ENCODE measurements around the gene TNFAIP8L3. TPM values are rescaled to one million over a fixed set of nuclear protein-coding genes. Genes with fewer than 3 reads are reported as not detected.
A peak's percentile ranks its signal among the peaks of the same experiment; 100 is the strongest.
"Not testable (repeated sequence)": the region's sequence is repeated elsewhere in the genome, so short reads cannot be mapped to it uniquely, and the experiment has no call there.

Gene TNFAIP8L3
- total RNA-seq, result 19.1 and 46.6 TPM in 2 replicates

DNA sequence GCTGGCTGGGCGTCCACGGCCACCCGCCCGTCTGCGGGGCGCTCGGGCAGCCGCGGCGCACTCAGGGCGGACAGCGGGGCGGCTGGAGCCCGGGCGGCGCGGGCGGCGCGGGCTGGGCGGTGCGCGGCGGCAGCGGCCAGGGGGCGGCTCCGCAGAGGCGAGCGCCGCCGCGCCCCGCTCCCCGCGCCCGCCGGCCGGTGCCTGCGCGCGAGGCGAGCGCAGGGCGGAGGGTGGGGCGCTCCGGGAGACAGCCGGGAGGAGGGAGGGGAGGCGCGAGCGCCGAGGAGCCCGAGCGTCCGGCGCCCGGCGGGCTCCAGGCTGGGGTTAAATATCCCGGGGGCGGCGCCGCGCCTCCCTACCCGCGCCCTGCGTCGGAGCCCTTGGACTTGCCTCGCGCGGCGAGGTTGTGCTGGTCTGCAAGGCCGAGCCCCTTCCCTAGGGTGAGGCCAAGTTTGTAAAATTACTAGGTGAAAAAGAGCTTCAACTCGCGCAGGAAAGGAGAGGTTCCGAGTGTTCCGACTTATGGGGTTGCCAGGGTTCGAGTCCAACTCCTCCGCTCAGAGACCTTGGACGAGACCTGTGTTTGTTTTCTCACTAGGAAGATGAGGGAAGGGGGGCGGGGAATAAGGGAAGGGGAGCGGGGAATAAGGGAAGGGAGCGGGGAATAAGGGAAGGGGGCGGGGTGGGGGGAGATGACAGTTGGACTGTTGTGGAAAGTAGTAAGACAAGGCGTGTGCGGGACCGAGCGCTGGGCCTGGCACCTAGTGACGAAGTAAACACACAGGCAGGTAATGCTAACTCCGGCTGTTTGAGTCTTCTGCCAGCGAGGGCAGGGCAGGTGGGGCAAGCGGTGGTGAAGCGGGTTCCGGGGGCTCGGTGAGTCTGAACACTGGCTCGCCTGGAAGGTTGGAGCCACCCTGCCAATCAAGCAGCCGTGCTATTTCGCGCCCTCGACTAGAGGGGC, at the start of gene TNFAIP8L3:
TNFAIP8L3 (minus strand) TSS at position 301 of the 964 bp plus-strand sequence. CDS start 311 bp downstream, outside the sequence.
- no peak for DNase-seq (ENCODE audit: extremely low read depth, low read depth, low spot score)

DNA sequence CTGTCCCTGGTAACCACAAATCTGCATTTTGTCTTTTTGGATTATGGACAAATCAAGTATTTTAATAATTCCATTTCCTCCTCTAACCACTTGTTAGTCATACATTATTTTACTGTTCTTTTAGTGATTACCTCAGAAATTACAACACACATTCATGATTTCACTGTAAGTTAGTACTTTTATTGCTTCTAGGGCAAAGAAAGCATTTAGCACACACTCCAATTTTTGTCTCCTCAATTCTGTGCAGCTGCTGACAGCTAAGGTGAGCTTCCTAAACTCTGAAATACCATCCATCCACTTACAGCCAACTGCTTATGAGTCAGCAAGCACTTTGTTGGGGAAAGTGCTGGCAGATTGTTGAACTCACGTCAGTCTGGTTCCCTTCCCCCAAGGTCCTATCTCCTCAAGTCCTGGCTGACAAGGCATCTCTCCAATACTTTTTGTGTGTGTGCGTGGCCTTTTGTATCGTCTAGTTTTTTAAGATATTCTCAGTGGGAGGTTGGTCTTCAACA, 49.4 kb upstream of the TNFAIP8L3 start:
- DNase-seq (ENCODE audit: extremely low read depth, low read depth, low spot score), result no peak

GRCh38 chr15:51140347-51140746, 45.6 kb upstream of the TNFAIP8L3 start:
- not testable (repeated sequence) for DNase-seq (ENCODE audit: extremely low read depth, low read depth, low spot score)

GRCh38 chr15:51139091-51139490, 44.4 kb upstream of the TNFAIP8L3 start:
- DNase-seq (ENCODE audit: extremely low read depth, low read depth, low spot score), result no peak

DNA sequence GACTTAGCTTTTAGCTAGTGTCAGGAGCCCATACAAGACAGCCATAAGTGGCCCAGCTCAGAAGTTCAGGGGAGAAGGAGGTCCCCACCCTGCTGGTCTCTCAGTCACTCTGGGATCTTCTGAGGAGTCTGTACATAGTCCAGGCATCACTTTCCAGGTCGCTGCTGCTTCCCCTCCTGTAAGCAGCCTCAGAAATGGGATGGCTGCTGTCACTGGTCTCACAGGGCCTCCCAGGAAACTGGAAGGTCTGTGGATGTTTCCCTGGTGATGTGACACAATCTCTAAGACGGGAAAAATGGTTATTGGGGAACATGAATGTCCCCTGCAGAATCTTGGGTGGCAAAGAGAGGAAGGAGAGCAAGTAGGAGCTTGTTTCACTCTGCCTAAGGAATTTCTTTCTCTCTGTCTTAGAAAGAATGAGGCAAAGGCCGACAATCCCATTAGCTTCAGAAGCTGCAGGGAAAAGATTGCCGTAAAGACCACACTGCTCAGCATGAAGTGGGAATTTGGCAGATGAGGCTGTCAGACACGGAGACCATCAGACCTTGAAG, 43.2 kb upstream of the TNFAIP8L3 start:
- no peak for DNase-seq (ENCODE audit: extremely low read depth, low read depth, low spot score)

DNA sequence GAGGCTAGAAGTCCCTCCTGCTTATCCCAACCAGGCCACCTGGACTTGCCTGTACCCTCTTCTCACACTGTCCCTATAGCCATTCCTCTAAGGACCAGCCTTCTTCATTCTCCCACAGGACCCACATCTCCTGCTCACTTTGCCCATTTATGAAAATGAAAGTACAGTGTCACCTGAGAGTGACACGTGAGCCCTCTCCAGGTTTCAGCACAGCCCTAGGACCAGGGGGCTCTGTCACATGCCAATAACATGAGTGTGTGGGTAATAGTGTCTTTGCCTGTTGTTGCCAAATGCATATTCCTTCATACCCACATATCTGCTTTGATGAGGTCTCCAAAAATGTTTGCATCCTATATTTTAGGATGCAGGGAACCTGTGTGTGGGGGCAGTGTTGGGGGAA, 42.3 kb upstream of the TNFAIP8L3 start:
- no peak for DNase-seq (ENCODE audit: extremely low read depth, low read depth, low spot score)

DNA sequence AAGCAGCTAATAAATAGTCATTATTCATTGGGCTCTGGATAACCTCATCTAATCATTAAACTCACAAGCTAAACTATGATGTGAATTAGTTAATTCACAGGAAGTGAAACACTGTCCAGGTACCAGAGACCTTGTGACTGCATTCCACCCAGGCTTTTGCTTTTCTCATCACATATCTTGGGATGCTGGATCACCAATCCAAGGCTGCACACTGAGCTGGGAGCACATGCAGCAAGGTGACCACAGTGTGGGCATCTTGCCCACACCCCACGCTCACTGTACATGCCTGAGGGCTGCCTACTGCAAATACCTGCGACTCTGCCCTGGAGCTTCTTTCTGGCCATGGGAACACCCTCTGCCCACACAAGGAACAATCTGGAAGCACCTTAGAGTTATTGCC, 40.6 kb upstream of the TNFAIP8L3 start:
- DNase-seq (ENCODE audit: extremely low read depth, low read depth, low spot score), result no peak

DNA sequence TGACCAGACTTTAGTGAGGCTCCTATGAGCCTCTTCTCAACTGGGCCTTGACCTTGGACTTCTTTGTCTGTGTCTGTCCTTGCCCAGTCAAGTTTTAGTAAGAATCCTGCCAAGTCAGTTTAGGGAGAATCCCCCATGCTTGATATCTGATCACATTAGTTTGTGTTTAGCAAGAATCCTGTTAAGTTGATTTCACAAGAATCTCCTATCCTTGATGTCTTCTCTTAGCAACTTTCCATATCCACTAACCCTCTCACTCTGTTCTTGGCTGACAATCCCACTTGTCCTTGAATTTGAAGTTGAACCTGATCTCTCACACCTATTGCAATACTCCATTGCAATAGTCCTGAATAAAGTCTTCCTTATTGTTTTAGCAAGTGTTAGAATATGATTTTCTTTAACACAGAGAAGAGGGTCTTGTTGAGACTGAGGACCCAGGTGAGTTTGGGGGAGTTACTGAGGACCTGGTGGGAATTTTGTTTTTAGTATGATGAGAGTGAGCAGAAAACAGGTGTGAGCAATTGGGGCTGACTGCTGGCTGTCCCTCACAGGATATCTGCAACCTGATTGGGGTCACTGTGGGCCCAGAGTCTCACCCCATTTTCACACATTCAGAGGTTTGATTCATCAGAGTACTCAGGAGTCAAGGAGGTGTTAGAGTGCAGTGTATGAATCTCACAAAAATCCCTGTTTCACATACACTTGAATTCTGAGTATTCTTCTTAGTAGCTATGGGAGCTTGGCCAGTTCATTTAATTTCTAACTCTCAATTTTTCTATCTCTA, 39.9 kb upstream of the TNFAIP8L3 start:
- DNase-seq (ENCODE audit: extremely low read depth, low read depth, low spot score), result no peak

- DNase-seq (ENCODE audit: extremely low read depth, low read depth, low spot score), result no peak
Measured at GRCh38 chr15:51133140-51133765, 38.5 kb upstream of the TNFAIP8L3 start.

DNA sequence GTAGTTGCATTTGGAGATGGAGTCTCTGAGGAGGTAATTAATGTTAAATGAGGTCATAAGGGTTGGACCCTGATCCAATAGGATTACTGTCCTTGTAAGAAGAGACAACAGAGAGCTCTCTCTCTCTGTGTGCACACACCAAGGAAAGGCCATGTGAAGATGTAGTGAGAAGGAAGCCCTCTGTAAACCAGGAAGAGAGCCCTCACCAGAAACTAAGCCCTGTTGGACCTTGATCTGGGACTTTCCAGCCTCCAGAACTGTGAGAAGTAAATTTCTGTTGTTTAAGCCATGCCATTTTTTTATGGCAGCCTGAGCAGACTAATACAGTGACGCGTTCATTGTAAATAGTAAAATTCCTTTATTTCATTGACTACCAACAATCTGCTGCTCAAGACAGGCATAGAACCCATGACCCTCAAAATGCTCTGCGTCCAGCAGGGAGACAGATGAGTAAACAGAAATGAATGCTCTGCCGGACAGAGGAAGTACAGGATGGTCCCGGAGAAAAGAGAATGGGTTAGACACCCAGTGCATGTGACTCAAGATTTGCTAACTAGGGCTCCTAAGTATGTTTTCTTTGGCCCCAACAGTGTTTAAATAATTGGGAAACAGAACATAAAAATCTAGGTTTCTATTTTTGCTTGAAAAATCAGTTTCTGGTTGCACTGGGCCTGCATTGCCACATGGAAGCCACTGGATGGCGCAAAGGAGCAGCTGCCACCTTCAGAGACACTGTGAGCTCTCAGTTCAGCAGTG, 37.9 kb upstream of the TNFAIP8L3 start:
- DNase-seq (ENCODE audit: extremely low read depth, low read depth, low spot score), result peak; percentile 90

DNA sequence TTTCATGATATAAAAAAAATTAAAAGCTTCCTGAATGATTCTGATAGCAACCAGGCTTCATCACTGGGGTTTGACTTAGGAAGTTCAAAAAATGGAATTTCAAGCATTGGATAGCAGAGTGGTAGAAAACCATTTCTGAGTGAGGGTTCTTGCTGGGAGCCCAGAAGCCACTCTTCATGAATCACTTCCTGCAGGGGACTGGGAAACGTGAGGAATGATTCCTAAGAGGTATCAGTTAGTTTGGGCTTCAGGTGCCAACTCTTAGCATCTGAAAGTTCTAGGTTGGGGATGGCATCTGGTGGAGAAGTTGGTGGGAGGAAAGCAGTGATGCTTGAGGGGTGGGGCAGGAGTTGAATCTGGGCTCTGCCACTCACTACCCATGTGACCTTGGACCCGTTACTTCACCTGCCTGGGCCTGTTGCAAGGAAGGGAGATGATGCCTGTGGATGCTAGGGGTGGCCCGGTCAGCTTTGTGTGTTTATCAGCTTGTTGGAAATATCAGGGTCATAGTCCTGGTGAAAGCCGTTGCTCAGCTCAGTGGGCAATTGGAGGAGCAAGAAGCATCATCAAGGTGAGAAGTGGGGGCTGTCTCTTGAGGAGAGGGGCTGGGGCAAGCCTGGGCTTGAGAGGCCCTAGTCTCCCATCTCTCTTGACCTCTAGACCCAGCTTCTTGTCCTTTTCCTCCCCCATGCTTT, 37.0 kb upstream of the TNFAIP8L3 start:
- DNase-seq (ENCODE audit: extremely low read depth, low read depth, low spot score), result no peak

- no peak for DNase-seq (ENCODE audit: extremely low read depth, low read depth, low spot score)
Measured at GRCh38 chr15:51130344-51130743, 35.6 kb upstream of the TNFAIP8L3 start.

DNA sequence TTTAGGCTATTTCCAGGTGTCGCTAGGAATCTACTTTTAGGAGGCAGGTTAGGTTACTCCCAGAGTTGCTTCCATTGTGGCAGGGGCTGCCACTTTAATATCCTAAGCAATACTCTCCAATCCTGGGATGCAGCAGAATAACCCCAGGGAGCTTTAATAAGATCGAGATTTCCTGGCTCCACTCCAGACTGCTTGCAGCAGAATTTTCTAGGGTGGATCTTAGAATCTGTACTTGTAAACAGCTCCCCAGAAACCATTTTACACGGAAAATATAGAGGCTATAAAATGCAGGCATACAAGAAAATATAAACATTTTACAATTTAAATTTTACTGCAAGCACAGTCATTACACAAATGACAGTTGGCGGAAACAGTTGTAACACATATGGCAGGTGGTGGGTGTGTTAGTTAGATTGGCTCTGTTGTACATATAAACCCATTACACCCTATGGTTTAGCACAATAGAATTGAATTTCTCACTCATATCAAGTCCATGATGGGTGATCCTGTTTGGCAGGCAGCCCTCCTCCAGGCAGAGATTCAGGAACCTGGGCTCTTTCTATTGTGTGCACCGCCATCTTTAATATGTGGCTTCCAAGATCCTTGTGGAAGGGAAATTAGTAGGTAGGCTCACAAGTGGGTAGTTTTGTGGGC, 35.0 kb upstream of the TNFAIP8L3 start:
- no peak for DNase-seq (ENCODE audit: extremely low read depth, low read depth, low spot score)

GRCh38 chr15:51128701-51129100, 34.0 kb upstream of the TNFAIP8L3 start:
- no peak for DNase-seq (ENCODE audit: extremely low read depth, low read depth, low spot score)

GRCh38 chr15:51126842-51127241, 32.1 kb upstream of the TNFAIP8L3 start:
- no peak for DNase-seq (ENCODE audit: extremely low read depth, low read depth, low spot score)

GRCh38 chr15:51123002-51123401, 28.3 kb upstream of the TNFAIP8L3 start:
- not testable (repeated sequence) for DNase-seq (ENCODE audit: extremely low read depth, low read depth, low spot score)

- DNase-seq (ENCODE audit: extremely low read depth, low read depth, low spot score), result no peak
Measured at GRCh38 chr15:51121631-51122225, 27.0 kb upstream of the TNFAIP8L3 start.

DNA sequence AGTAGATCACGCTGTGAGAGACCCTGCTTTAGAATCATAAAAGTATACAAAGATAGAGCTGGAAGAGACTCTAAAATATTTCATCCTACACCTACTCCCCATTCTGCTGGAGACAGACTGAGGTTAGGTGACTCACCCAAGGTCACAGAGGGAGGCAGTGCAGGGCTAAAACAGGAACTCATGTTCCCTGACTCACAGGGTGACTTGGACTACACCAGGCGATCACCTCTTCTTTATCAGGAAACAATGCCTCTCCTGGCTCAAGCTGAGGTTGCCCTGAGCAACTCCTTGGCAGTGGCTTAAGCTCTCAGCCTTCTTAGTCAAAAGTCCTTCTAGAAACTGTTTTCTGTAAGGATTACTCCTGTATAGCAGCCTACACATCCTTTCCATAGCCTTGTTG, 26.4 kb upstream of the TNFAIP8L3 start:
- peak; percentile 95 for DNase-seq (ENCODE audit: extremely low read depth, low read depth, low spot score)

All from glomerular endothelial cell (primary cell).